Mesenchymal stem cell (in vitro differentiated cells and primary cell): ENCODE data around the gene OR51L1.

Experiments
- DNase-seq: peaks from one replicate; pipeline ENCODE4 v3.0.0-alpha.2; 2013
- H2AFZ ChIP-seq: one replicate; pipeline ENCODE4 v1.6.1; 2013; ENCODE audit warnings: low read depth, mild to moderate bottlenecking, control low read depth, inconsistent platforms, low read length, moderate library complexity
- H2AK5ac ChIP-seq: 2 replicates; pipeline ENCODE4 v1.6.1; 2013; ENCODE audit warnings: low read length, moderate library complexity, mild to moderate bottlenecking, inconsistent platforms; ENCODE audit not compliant: severe bottlenecking
- H2BK120ac ChIP-seq: one replicate; pipeline ENCODE4 v1.6.1; 2013; ENCODE audit warnings: low read depth, mild to moderate bottlenecking, inconsistent platforms, low read length, moderate library complexity
- H2BK12ac ChIP-seq, 2 experiments: one replicate each; pipeline ENCODE4 v1.6.1; 2013; ENCODE audit warnings: inconsistent platforms in 2 of 2, low read length in 2 of 2, mild to moderate bottlenecking in 2 of 2, moderate library complexity in 2 of 2, control low read depth in 1 of 2
- H2BK15ac ChIP-seq: one replicate; pipeline ENCODE4 v1.6.1; 2013; ENCODE audit warnings: mild to moderate bottlenecking, low read depth, inconsistent platforms; ENCODE audit not compliant: poor library complexity, severe bottlenecking
- H2BK5ac ChIP-seq: 2 replicates; pipeline ENCODE4 v1.6.1; 2013; ENCODE audit warnings: low read depth, mild to moderate bottlenecking, low read length, control low read depth, inconsistent platforms; ENCODE audit not compliant: poor library complexity, severe bottlenecking
- H3K14ac ChIP-seq, 2 experiments: one replicate each; pipeline ENCODE4 v1.6.1; 2013; ENCODE audit warnings: inconsistent platforms in 2 of 2, low read length in 2 of 2, control low read depth in 1 of 2, mild to moderate bottlenecking in 1 of 2, moderate library complexity in 1 of 2
- H3K18ac ChIP-seq, 2 experiments: one replicate each; pipeline ENCODE4 v1.6.1; 2013; ENCODE audit warnings: inconsistent platforms in 2 of 2, low read length in 2 of 2, control low read depth in 1 of 2, low read depth in 1 of 2, mild to moderate bottlenecking in 1 of 2
- H3K23ac ChIP-seq, 2 experiments: one replicate each; pipeline ENCODE4 v1.6.1; 2013; ENCODE audit warnings: inconsistent platforms in 2 of 2, low read length in 2 of 2, mild to moderate bottlenecking in 2 of 2, moderate library complexity in 2 of 2, control low read depth in 1 of 2
- H3K27ac ChIP-seq: 2 replicates; pipeline ENCODE4 v1.5.1; 2013; ENCODE audit warnings: mild to moderate bottlenecking, moderate library complexity, low read length, control low read depth, inconsistent platforms; ENCODE audit not compliant: poor library complexity, severe bottlenecking
- H3K27me3 ChIP-seq, 2 experiments: 2 replicates each; pipeline versions ENCODE4 v1.6.1 to v1.7.0; 2013; ENCODE audit warnings: low read length in 2 of 2, mild to moderate bottlenecking in 2 of 2, moderate library complexity in 2 of 2, control low read depth in 1 of 2, inconsistent platforms in 1 of 2; ENCODE audit not compliant: control insufficient read depth in 1 of 2, insufficient read depth in 1 of 2
- H3K36me3 ChIP-seq, 2 experiments: 2 replicates each; pipeline versions ENCODE4 v1.6.1 to v1.7.0; 2013; ENCODE audit warnings: low read length in 2 of 2, control low read depth in 1 of 2, inconsistent platforms in 1 of 2, low read depth in 1 of 2, mild to moderate bottlenecking in 1 of 2; ENCODE audit not compliant: insufficient read depth in 2 of 2, control insufficient read depth in 1 of 2
- H3K4ac ChIP-seq, 2 experiments: one replicate each; pipeline ENCODE4 v1.6.1; 2013; ENCODE audit warnings: inconsistent platforms in 2 of 2, low read length in 2 of 2, mild to moderate bottlenecking in 2 of 2, moderate library complexity in 2 of 2, control low read depth in 1 of 2, low read depth in 1 of 2
- H3K4me1 ChIP-seq: 2 replicates; pipeline ENCODE4 v1.6.1; 2013; ENCODE audit warnings: low read depth, low read length, control low read depth; ENCODE audit not compliant: control insufficient read depth, insufficient read depth
- H3K4me2 ChIP-seq: 2 replicates; pipeline ENCODE4 v1.6.1; 2013; ENCODE audit warnings: low read length, mild to moderate bottlenecking, inconsistent platforms; ENCODE audit not compliant: poor library complexity, severe bottlenecking
- H3K4me3 ChIP-seq, 2 experiments: 2 replicates each; pipeline versions ENCODE4 v1.5.1 to v1.7.0; 2013; ENCODE audit warnings: low read length in 2 of 2, mild to moderate bottlenecking in 2 of 2, control low read depth in 1 of 2, low read depth in 1 of 2; ENCODE audit not compliant: insufficient read depth in 1 of 2
- H3K79me1 ChIP-seq: replicated peaks from 2 replicates; pipeline ENCODE4 v1.6.1; 2013; ENCODE audit warnings: mild to moderate bottlenecking, control low read depth, low read length, inconsistent platforms; ENCODE audit not compliant: poor library complexity, severe bottlenecking
- H3K9ac ChIP-seq: 2 replicates; pipeline ENCODE4 v1.7.0; 2013; ENCODE audit warnings: mild to moderate bottlenecking, low read length, moderate library complexity
- H3K9me3 ChIP-seq: 2 replicates; pipeline ENCODE4 v1.7.0; 2013; ENCODE audit warnings: mild to moderate bottlenecking, low read length; ENCODE audit not compliant: control insufficient read depth
- H4K8ac ChIP-seq: one replicate; pipeline ENCODE4 v1.6.1; 2013; ENCODE audit warnings: inconsistent platforms, mild to moderate bottlenecking, low read length, moderate library complexity
- H4K91ac ChIP-seq: one replicate; pipeline ENCODE4 v1.6.1; 2013; ENCODE audit warnings: mild to moderate bottlenecking, low read length, inconsistent platforms
- WGBS: methylation state at CpG from one replicate; pipeline ENCODE4 v1.1.7; 2013; ENCODE audit warnings: mixed read lengths; 5-methylcytosine and 5-hydroxymethylcytosine counted together

Gene OR51L1

DNA sequence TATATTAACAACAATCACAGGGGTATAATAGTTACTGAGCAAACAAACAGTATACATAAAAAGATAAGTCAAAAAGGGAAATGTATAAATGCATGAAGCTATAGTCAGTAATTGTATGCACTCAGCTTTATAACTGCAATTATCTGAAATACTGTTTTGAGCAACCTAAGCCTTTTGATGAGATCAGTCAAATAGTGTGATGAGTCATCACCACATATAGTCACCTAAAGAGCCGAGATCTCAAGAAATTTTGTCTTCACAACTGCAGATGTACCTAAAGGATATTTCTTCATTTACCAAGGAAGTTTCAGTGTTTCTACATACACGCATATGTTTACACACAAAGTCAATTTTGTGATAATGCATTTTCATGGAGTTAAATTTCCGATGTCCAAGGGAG is 33.8 kb upstream of the OR51L1 start:
- H2BK5ac ChIP-seq, result no peak overlapping the region
- H2BK120ac ChIP-seq, result no peak overlapping the region
- no peak overlapping the region for H2BK15ac ChIP-seq
- no peaks in the 10 kb centered on the region for H3K36me3 ChIP-seq
- H2AFZ ChIP-seq, result no peak overlapping the region
- H3K18ac ChIP-seq, result no peak overlapping the region
- H2AK5ac ChIP-seq, result no peak overlapping the region
- no peak overlapping the region for H3K23ac ChIP-seq
- H3K79me1 ChIP-seq, result no peaks in the 10 kb centered on the region
- H3K4me3 ChIP-seq, result no peak overlapping the region
- no peak overlapping the region for H4K8ac ChIP-seq
- H3K4me2 ChIP-seq, result no peak overlapping the region
- H3K9ac ChIP-seq, result no peak overlapping the region
- no peaks in the 10 kb centered on the region for H3K9me3 ChIP-seq
- no peaks in the 10 kb centered on the region for H3K27me3 ChIP-seq
- no peaks in the 10 kb centered on the region for H3K4me1 ChIP-seq
- H3K27ac ChIP-seq, result no peak overlapping the region
- 79% methylated on average over 3 of the region's 3 CpGs for WGBS
- H2BK12ac ChIP-seq, result no peak overlapping the region
- no peak overlapping the region for H4K91ac ChIP-seq
- no peak for DNase-seq
- H3K4ac ChIP-seq, result no peak overlapping the region
- H3K14ac ChIP-seq, result no peak overlapping the region

DNA sequence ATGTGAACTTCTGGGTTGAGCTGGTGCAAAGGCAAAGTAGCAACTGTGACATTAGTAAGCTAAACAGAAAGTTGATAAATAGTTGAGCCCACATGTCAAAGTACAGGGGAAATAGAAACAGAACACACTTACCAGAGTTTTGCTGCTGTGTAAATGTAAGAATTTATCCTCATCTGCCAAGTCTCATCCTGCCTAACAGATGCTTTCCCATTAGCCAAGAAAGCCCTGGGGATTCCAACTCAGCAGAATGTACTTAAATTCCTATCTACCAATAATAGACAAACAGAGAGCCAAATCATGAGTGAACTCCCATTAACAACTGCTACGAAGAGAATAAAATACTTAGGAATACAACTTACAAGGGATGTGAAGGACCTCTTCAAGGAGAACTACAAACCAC is 31.8 kb upstream of the OR51L1 start:
- Histone ChIP-seq H3K14ac (no peak overlapping the region), H3K36me3 (no peaks in the 10 kb centered on the region), H3K18ac (no peak overlapping the region), H4K8ac (no peak overlapping the region), H3K4me2 (no peak overlapping the region), H3K4me1 (no peaks in the 10 kb centered on the region), H2BK15ac (no peak overlapping the region), H3K4ac (no peak overlapping the region), H3K27ac (no peak overlapping the region), H4K91ac (no peak overlapping the region), H2AFZ (no peak overlapping the region), H3K9me3 (no peaks in the 10 kb centered on the region), H2BK5ac (no peak overlapping the region), H3K23ac (no peak overlapping the region), H3K4me3 (no peak overlapping the region), H2BK12ac (no peak overlapping the region), H3K27me3 (no peaks in the 10 kb centered on the region), H3K9ac (no peak overlapping the region), H2BK120ac (no peak overlapping the region), H3K79me1 (no peaks in the 10 kb centered on the region), H2AK5ac (no peak overlapping the region)
- WGBS, result no CpG with 5 or more reads among the region's 1 CpG
- DNase-seq, result peak; percentile 2

DNA sequence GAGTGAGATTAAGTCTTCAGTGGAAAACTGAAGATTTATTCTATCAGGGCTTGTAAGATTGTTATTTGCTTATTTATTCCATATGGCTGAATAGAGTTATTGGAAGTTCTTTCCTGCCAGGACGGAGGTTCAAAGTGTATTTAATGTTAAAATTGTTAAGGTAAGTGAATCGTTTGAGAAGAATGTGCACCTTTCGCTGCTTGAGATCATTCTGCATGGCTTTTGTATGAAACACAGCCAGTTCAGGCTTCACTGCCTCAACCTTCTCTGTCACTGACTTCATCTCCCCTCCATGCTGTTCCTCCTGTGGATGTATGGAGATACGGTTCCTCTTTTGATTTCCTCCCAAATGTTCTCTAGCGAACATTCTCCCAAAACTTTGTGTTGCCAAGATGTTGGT is 19.2 kb upstream of the OR51L1 start:
- no peak overlapping the region for H3K4ac ChIP-seq
- H3K4me2 ChIP-seq, result no peak overlapping the region
- H3K79me1 ChIP-seq, result no peaks in the 10 kb centered on the region
- no peak overlapping the region for H2BK120ac ChIP-seq
- H2AK5ac ChIP-seq, result no peak overlapping the region
- H3K4me3 ChIP-seq, result no peak overlapping the region
- H2BK12ac ChIP-seq, result no peak overlapping the region
- no peak overlapping the region for H3K23ac ChIP-seq
- no peak overlapping the region for H2BK15ac ChIP-seq
- no peak overlapping the region for H3K27ac ChIP-seq
- H3K4me1 ChIP-seq, result no peaks in the 10 kb centered on the region
- no peak overlapping the region for H2BK5ac ChIP-seq
- WGBS, result 82% methylated on average over 3 of the region's 5 CpGs
- DNase-seq, result no peak
- no peaks in the 10 kb centered on the region for H3K9me3 ChIP-seq
- no peak overlapping the region for H2AFZ ChIP-seq
- H3K9ac ChIP-seq, result no peak overlapping the region
- H3K18ac ChIP-seq, result no peak overlapping the region
- H4K91ac ChIP-seq, result no peak overlapping the region
- H3K14ac ChIP-seq, result no peak overlapping the region
- no peaks in the 10 kb centered on the region for H3K36me3 ChIP-seq
- no peaks in the 10 kb centered on the region for H3K27me3 ChIP-seq
- H4K8ac ChIP-seq, result no peak overlapping the region

DNA sequence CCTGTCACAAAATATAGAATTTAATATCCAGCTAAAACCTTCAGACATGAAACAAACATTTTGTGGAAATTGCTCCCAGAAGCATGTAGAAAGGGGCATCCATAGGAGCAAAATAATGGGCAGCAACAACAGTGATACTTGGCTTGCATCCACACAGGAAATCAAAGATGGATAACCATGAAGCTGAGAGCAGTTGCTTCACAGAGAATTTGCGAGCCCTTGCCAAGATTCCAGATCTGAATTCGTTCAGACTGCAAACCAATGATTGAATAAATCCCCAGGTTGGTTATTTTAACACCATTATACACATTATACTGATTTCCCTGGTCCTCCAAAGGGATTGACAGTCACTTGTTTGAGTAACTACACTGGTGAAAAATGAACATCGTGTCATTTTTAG is 15.6 kb upstream of the OR51L1 start:
- no peak overlapping the region for H3K4me3 ChIP-seq
- H3K4ac ChIP-seq, result no peak overlapping the region
- no peak overlapping the region for H2AFZ ChIP-seq
- H3K23ac ChIP-seq, result no peak overlapping the region
- H2BK12ac ChIP-seq, result no peak overlapping the region
- DNase-seq, result no peak
- no peaks in the 10 kb centered on the region for H3K36me3 ChIP-seq
- H3K27ac ChIP-seq, result no peak overlapping the region
- H3K18ac ChIP-seq, result no peak overlapping the region
- no peaks in the 10 kb centered on the region for H3K9me3 ChIP-seq
- H3K4me2 ChIP-seq, result no peak overlapping the region
- no peaks in the 10 kb centered on the region for H3K27me3 ChIP-seq
- H3K4me1 ChIP-seq, result peaks cover 2% of the 10 kb centered on the region
- no peak overlapping the region for H3K9ac ChIP-seq
- WGBS, result 66% methylated on average over 3 of the region's 3 CpGs
- H2BK5ac ChIP-seq, result no peak overlapping the region
- H4K8ac ChIP-seq, result no peak overlapping the region
- H3K79me1 ChIP-seq, result no peaks in the 10 kb centered on the region
- no peak overlapping the region for H2BK15ac ChIP-seq
- no peak overlapping the region for H2AK5ac ChIP-seq
- H2BK120ac ChIP-seq, result no peak overlapping the region
- no peak overlapping the region for H3K14ac ChIP-seq
- H4K91ac ChIP-seq, result no peak overlapping the region
